MM.1S (cell line): ENCODE data around the gene LIMCH1.

ENCODE experiments used
- DNase-seq: peaks from one replicate; pipeline ENCODE4 v3.0.0-alpha.2; 2015
- H2AFZ ChIP-seq: fragments of 300-600 bp; sonication (generic); 2 replicates; pipeline ENCODE4 v1.6.0; 2016; ENCODE audit warnings: antibody characterized with exemption, low read length
- H3F3A ChIP-seq: fragments of 300-600 bp; sonication (generic); 2 replicates; pipeline ENCODE4 v1.6.1; 2016; ENCODE audit warnings: mild to moderate bottlenecking, antibody characterized with exemption, low read length, moderate library complexity, mixed read lengths; ENCODE audit not compliant: insufficient read depth
- H3K27ac ChIP-seq: fragments of 300-600 bp; sonication (generic); 2 replicates; pipeline ENCODE4 v1.5.1; 2016; ENCODE audit warnings: mild to moderate bottlenecking, low read length
- H3K27me3 ChIP-seq: fragments of 300-600 bp; sonication (generic); replicated peaks from 2 replicates; pipeline ENCODE4 v1.6.0; 2016; ENCODE audit warnings: low read length; ENCODE audit not compliant: insufficient read depth
- H3K36me3 ChIP-seq: fragments of 300-600 bp; sonication (generic); replicated peaks from 2 replicates; pipeline ENCODE4 v1.6.1; 2016; ENCODE audit warnings: mild to moderate bottlenecking, low read length, mixed read lengths; ENCODE audit not compliant: insufficient read depth
- H3K4me1 ChIP-seq: fragments of 300-600 bp; sonication (generic); 2 replicates; pipeline ENCODE4 v1.6.1; 2016; ENCODE audit warnings: low read length, mixed read lengths
- H3K4me2 ChIP-seq: fragments of 300-600 bp; sonication (generic); 2 replicates; pipeline ENCODE4 v1.6.0; 2016; ENCODE audit warnings: low read depth, low read length
- H3K4me3 ChIP-seq: fragments of 300-600 bp; sonication (generic); 2 replicates; pipeline ENCODE4 v1.5.1; 2016; ENCODE audit warnings: low read length, mixed read lengths
- H3K79me2 ChIP-seq: fragments of 300-600 bp; sonication (generic); 2 replicates; pipeline ENCODE4 v1.6.1; 2016; ENCODE audit warnings: mixed run types, low read length, mixed read lengths
- H3K9ac ChIP-seq: fragments of 300-600 bp; sonication (generic); 2 replicates; pipeline ENCODE4 v1.6.1; 2016; ENCODE audit warnings: low read length, mixed read lengths
- H3K9me2 ChIP-seq: fragments of 300-600 bp; sonication (generic); replicated peaks from 2 replicates; pipeline ENCODE4 v1.6.1; 2016; ENCODE audit warnings: mild to moderate bottlenecking, low read length, mixed read lengths; ENCODE audit not compliant: insufficient read depth
- H3K9me3 ChIP-seq: fragments of 300-600 bp; sonication (generic); replicated peaks from 2 replicates; pipeline ENCODE4 v1.6.1; 2016; ENCODE audit warnings: mild to moderate bottlenecking, low read length, mixed read lengths; ENCODE audit not compliant: insufficient read depth
- H4K20me1 ChIP-seq: fragments of 300-600 bp; sonication (generic); 2 replicates; pipeline ENCODE4 v1.6.1; 2016; ENCODE audit warnings: mild to moderate bottlenecking, low read length, moderate library complexity, mixed read lengths; ENCODE audit not compliant: insufficient read depth
- EZH2 ChIP-seq: fragments of 300-600 bp; sonication (generic); optimal IDR thresholded peaks from 2 replicates; pipeline ENCODE3; 2017; ENCODE audit warnings: low read depth, mild to moderate bottlenecking, antibody characterized with exemption, low read length, mixed read lengths
- EZH2phosphoT487 ChIP-seq: fragments of 300-600 bp; sonication (generic); IDR thresholded peaks from 2 replicates; pipeline ENCODE4 v1.6.1; 2018; ENCODE audit warnings: antibody characterized with exemption, low read length
- TF ChIP-seq, protein P1 (sequence below): fragments of 300-600 bp; sonication (generic); IDR thresholded peaks from 2 replicates; pipeline ENCODE4 v1.5.1; 2016; ENCODE audit warnings: antibody characterized with exemption, low read length, mixed read lengths

LIMCH1 gene

DNA sequence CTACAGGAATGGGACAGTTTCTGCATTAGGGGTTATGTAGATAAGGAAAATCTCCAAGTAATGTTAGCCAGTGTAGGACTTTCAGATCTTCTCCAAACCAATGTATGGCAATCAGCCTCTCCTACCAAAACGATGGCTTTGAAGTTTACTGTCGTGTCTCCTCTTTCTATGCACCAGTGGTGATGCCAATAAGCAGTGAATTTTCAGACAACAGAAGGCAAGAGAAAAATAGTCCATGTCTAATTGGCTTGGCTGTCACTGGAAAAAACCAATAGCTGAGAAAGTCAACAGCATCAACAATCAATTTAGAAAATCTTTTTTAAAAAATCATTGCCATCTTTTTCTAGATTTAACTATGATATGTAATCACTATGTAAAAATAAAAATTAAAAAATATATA lies 35.0 kb downstream of the LIMCH1 start:
- H3K4me1 ChIP-seq = no peaks in the 10 kb centered on the region
- TF ChIP-seq EZH2 = no peak
- TF ChIP-seq, protein P1, sequence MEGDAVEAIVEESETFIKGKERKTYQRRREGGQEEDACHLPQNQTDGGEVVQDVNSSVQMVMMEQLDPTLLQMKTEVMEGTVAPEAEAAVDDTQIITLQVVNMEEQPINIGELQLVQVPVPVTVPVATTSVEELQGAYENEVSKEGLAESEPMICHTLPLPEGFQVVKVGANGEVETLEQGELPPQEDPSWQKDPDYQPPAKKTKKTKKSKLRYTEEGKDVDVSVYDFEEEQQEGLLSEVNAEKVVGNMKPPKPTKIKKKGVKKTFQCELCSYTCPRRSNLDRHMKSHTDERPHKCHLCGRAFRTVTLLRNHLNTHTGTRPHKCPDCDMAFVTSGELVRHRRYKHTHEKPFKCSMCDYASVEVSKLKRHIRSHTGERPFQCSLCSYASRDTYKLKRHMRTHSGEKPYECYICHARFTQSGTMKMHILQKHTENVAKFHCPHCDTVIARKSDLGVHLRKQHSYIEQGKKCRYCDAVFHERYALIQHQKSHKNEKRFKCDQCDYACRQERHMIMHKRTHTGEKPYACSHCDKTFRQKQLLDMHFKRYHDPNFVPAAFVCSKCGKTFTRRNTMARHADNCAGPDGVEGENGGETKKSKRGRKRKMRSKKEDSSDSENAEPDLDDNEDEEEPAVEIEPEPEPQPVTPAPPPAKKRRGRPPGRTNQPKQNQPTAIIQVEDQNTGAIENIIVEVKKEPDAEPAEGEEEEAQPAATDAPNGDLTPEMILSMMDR = no peak
- TF ChIP-seq EZH2phosphoT487 = no peak
- no peak overlapping the region for H3K4me2 ChIP-seq
- no peaks in the 10 kb centered on the region for H3K27me3 ChIP-seq
- DNase-seq = no peak
- H3F3A ChIP-seq = no peaks in the 10 kb centered on the region
- H4K20me1 ChIP-seq = no peaks in the 10 kb centered on the region
- no peak overlapping the region for H3K9ac ChIP-seq
- no peaks in the 10 kb centered on the region for H3K9me2 ChIP-seq
- no peak overlapping the region for H3K4me3 ChIP-seq
- no peak overlapping the region for H3K27ac ChIP-seq
- H3K36me3 ChIP-seq = no peaks in the 10 kb centered on the region
- H3K9me3 ChIP-seq = no peaks in the 10 kb centered on the region
- no peaks in the 10 kb centered on the region for H3K79me2 ChIP-seq
- no peak overlapping the region for H2AFZ ChIP-seq

DNA sequence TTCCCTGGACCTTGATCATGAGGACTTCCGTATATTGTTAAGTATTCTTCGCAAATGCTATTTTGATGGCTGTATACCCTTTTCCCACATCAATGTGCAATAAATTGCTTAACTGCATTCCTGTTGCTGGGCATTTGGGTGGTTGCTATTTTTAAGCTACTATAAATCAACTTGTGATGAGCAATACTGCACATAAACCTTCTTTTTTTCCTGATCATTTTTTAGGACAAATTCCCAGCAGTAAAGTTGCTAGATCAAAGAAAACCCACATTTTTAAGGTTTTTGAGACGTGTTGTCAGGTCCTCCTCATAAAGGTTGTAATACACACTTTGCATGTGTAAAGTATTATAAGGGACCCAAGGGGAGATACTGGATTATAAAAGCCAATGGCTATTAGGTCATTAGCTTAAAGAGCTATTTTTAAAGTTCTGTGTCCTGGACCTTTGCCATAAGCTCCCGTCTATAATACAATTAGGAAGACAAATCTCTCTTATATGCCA lies 35.6 kb downstream of the LIMCH1 start:
- Histone ChIP-seq H3K36me3 (no peaks in the 10 kb centered on the region), H3K9ac (no peak overlapping the region), H3K4me3 (no peak overlapping the region), H3K27ac (no peak overlapping the region), H3K79me2 (no peaks in the 10 kb centered on the region), H3K27me3 (no peaks in the 10 kb centered on the region), H2AFZ (no peak overlapping the region), H4K20me1 (no peaks in the 10 kb centered on the region), H3F3A (no peaks in the 10 kb centered on the region), H3K4me2 (no peak overlapping the region), H3K4me1 (no peaks in the 10 kb centered on the region), H3K9me2 (no peaks in the 10 kb centered on the region), H3K9me3 (no peaks in the 10 kb centered on the region)
- TF ChIP-seq, protein P1 = no peak
- TF ChIP-seq EZH2 = no peak
- no peak for DNase-seq

DNA sequence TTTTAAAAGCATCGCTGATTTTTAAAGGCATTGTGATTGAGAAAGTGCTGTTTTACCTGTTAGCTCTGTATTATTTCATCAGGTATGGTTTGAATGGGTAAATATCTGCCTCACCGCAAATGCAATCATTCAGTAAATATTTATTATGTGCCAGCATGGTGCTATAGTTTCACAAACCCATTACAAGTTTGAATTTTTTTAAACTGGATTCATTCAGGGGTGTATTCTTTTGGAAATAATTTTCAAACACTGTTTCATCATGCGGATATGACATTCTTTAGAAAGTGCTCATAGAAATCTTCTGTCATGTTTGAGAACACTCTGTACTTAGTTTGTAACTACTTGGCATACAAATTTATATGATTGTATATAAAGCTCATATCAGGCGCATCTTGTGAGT lies 37.2 kb downstream of the LIMCH1 start:
- Histone ChIP-seq H3K27ac (no peak overlapping the region), H3K27me3 (no peaks in the 10 kb centered on the region), H2AFZ (no peak overlapping the region), H3K4me1 (no peaks in the 10 kb centered on the region), H3K9me2 (no peaks in the 10 kb centered on the region), H3K9ac (no peak overlapping the region), H3K4me2 (no peak overlapping the region), H3K9me3 (no peaks in the 10 kb centered on the region), H3F3A (no peaks in the 10 kb centered on the region), H4K20me1 (no peaks in the 10 kb centered on the region), H3K4me3 (no peak overlapping the region), H3K36me3 (no peaks in the 10 kb centered on the region), H3K79me2 (no peaks in the 10 kb centered on the region)
- no peak for TF ChIP-seq EZH2phosphoT487
- TF ChIP-seq, protein P1 = no peak
- no peak for TF ChIP-seq EZH2
- DNase-seq = no peak
